Karpas-422 (cell line): ENCODE measurements around the gene P2RY6. TPM values are rescaled to one million over a fixed set of nuclear protein-coding genes. Genes with fewer than 3 reads are reported as not detected.

ENCODE experiments used
- DNase-seq: peaks from one replicate; pipeline ENCODE4 v3.0.0-alpha.2; 2015
- H2AFZ ChIP-seq: fragments of 200-600 bp; sonication (generic); 2 replicates; pipeline ENCODE4 v1.6.1; 2014; ENCODE audit warnings: antibody characterized with exemption, low read length, mixed read lengths
- H3K27ac ChIP-seq: fragments of 200-600 bp; sonication (generic); 2 replicates; pipeline ENCODE4 v1.5.1; 2014; ENCODE audit warnings: mild to moderate bottlenecking, low read length, moderate library complexity
- H3K27me3 ChIP-seq: fragments of 200-600 bp; sonication (generic); 2 replicates; pipeline ENCODE4 v1.6.1; 2014; ENCODE audit warnings: low read length, mixed read lengths
- H3K36me3 ChIP-seq: fragments of 200-600 bp; sonication (generic); 2 replicates; pipeline ENCODE4 v1.6.1; 2014; ENCODE audit warnings: low read length, mixed read lengths; ENCODE audit not compliant: insufficient read depth
- H3K4me1 ChIP-seq: fragments of 200-600 bp; sonication (generic); 2 replicates; pipeline ENCODE4 v1.6.1; 2014; ENCODE audit warnings: mild to moderate bottlenecking, low read length, mixed read lengths
- H3K4me2 ChIP-seq: fragments of 200-600 bp; sonication (generic); 2 replicates; pipeline ENCODE4 v1.6.1; 2014; ENCODE audit warnings: low read length, low read depth, mild to moderate bottlenecking; ENCODE audit not compliant: poor library complexity, severe bottlenecking
- H3K4me3 ChIP-seq: fragments of 200-600 bp; sonication (generic); 2 replicates; pipeline ENCODE4 v1.5.1; 2014; ENCODE audit warnings: mild to moderate bottlenecking, antibody characterized with exemption, low read length, mixed read lengths
- H3K79me2 ChIP-seq: fragments of 200-600 bp; sonication (generic); 2 replicates; pipeline ENCODE4 v1.6.1; 2014; ENCODE audit warnings: mild to moderate bottlenecking, low read length, mixed read lengths
- H3K9ac ChIP-seq: fragments of 200-600 bp; sonication (generic); 2 replicates; pipeline ENCODE4 v1.6.0; 2014; ENCODE audit warnings: low read length
- H3K9me2 ChIP-seq: fragments of 200-600 bp; sonication (generic), shearing (Covaris generic); replicated peaks from 2 replicates; pipeline ENCODE4 v1.6.0; 2014; ENCODE audit warnings: mild to moderate bottlenecking, low read length, moderate library complexity; ENCODE audit not compliant: insufficient read depth
- H3K9me3 ChIP-seq: fragments of 300-700, 200-600 bp; sonication (generic); 2 replicates; pipeline ENCODE4 v1.6.1; 2014; ENCODE audit warnings: low read length, mixed read lengths
- H4K20me1 ChIP-seq: fragments of 200-600 bp; sonication (generic); 2 replicates; pipeline ENCODE4 v1.6.1; 2014; ENCODE audit warnings: mild to moderate bottlenecking, antibody characterized with exemption, low read length, low read depth; ENCODE audit not compliant: insufficient read depth
- total RNA-seq: library from RNA; depleted of rRNA; stranded (reverse); fragments of >200 nt; shearing (Covaris generic); gene quantifications from 2 replicates; pipeline ENCODE4 v1.2.3, GENCODE V29; 2014; ENCODE audit warnings: low replicate concordance

P2RY6 gene
- total RNA-seq, 1 experiment from 2014 or later: not detected

DNA sequence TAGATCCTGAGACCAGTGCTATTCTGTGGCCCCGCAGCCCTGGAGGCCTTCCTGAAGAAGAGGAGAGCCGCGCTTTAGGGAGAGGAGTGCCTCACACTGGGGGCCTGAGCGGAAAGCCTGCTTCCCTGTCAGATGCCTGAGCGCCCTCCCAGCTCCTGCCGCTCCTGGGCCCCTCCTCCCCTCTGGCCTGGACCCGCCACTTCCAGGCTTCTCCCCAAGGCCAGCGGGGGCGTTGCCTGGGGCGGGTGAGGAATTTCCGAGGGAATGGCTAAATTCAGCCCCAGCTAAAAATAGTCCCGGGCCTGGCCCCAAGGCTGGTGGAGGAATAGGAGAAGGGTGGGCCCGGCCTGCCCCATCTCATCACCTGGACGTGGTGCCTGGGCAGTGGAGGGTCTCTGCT lies 51.3 kb downstream of the P2RY6 start:
- Histone ChIP-seq H3K4me2 (no peak overlapping the region), H3K4me3 (no peak overlapping the region), H3K9me2 (no peaks in the 10 kb centered on the region), H3K79me2 (no peaks in the 10 kb centered on the region), H3K27ac (no peak overlapping the region), H3K27me3 (no peaks in the 10 kb centered on the region), H3K9me3 (no peaks in the 10 kb centered on the region), H3K36me3 (no peaks in the 10 kb centered on the region), H4K20me1 (no peaks in the 10 kb centered on the region), H2AFZ (no peak overlapping the region), H3K4me1 (peaks cover 24% of the 10 kb centered on the region), H3K9ac (no peak overlapping the region)
- DNase-seq: no peak

DNA sequence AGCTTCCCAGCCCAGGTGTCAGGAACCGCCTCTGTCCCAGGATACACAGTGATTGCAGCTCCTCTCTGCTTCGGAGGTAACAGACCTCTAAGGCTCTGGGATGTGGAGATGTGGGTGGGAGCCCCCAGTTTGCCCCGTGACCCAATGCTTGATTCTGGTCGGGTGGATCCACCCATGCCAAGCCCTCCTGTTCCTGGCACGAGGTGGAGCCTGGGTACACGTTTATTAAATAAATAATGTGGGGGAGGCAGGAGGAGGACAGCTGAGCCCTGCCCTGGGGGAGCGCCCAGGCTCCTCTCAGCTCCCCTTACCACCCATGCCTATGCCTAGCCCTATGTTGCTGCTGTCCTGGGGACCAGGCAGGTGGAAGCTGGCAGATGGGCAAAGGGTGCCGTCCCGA lies 52.0 kb downstream of the P2RY6 start:
- no peak overlapping the region for H3K9ac ChIP-seq
- peaks cover 24% of the 10 kb centered on the region for H3K4me1 ChIP-seq

DNA sequence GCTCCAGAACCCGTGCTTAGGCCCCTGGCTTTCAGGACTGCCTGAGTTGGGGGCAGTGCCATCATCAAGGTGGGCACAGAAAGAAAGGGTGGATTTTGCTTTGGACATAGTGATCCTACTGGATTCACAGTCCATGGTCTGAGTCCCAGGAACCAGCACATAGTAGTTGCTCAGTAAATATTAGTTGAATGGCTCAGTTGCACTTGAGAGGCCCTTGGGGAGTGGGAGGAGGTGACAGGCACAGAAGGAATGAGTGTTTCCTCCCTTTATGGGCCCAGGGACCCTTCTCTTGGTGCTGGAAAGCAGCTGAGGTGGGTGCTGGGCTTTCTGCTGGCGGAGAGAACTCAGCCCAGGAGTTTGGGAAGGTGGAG lies 52.5 kb downstream of the P2RY6 start:
- Histone ChIP-seq H3K4me1 (peaks cover 24% of the 10 kb centered on the region), H4K20me1 (no peaks in the 10 kb centered on the region), H3K9ac (no peak overlapping the region), H3K4me3 (no peak overlapping the region), H3K27me3 (no peaks in the 10 kb centered on the region), H3K4me2 (no peak overlapping the region), H3K36me3 (no peaks in the 10 kb centered on the region), H3K79me2 (no peaks in the 10 kb centered on the region), H2AFZ (no peak overlapping the region), H3K9me2 (no peaks in the 10 kb centered on the region), H3K27ac (no peak overlapping the region), H3K9me3 (no peaks in the 10 kb centered on the region)
- no peak for DNase-seq

More for the DNA sequence above, 52.0 kb downstream of the P2RY6 start:
- no peak overlapping the region for H3K4me2 ChIP-seq
- no peaks in the 10 kb centered on the region for H4K20me1 ChIP-seq
- no peaks in the 10 kb centered on the region for H3K9me2 ChIP-seq
- H3K27ac ChIP-seq: no peak overlapping the region
- H2AFZ ChIP-seq: no peak overlapping the region
- DNase-seq: no peak
- no peaks in the 10 kb centered on the region for H3K9me3 ChIP-seq
- H3K36me3 ChIP-seq: no peaks in the 10 kb centered on the region
- no peak overlapping the region for H3K4me3 ChIP-seq
- H3K79me2 ChIP-seq: no peaks in the 10 kb centered on the region
- no peaks in the 10 kb centered on the region for H3K27me3 ChIP-seq

DNA sequence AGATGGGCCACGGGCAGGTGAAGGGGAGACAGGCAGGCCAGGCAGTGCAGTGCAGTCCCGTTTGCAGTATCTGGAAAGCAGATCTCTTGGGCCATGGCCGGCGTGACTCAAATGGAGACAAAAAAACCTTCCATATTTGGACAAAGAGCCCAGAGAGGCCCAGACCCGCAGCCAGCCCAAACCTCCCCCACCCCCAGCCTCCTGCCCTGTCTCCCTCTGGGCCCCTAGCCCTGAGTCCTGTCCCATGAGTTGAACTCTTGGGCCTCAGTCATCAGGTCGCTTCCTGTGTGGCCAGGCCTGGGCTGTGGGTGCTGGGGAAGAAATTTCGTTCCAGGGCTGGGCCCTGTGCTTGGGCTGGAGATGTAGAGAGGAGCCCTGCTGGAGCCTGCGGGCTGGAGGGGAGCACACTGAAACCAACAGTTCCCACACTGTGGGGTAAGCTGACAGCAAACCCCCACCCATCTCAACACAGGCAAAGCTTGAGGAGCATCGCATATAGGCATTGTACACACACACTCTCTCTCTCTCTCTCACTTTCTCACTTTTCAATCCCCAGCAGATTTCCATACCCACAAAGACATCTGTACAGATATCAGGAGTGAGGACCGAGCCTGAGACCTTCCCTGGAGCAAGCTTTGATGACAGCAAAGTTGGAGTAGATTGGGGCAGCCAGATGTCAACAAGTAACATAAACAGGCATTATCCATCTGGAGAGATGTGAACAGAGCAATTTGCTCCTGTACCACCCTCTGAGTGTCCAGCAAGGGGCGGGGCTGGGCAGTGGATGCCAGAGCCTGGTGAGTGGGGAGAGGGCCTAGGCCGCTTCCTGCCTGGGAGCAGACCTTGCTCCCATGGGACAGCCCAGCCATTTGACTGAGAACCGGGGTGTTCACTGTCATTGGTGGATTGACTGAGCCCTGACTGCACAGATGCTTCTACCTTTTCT lies 53.2 kb downstream of the P2RY6 start:
- Histone ChIP-seq H3K4me3 (no peak overlapping the region), H3K27ac (no peak overlapping the region), H3K9me2 (no peaks in the 10 kb centered on the region), H3K27me3 (no peaks in the 10 kb centered on the region), H4K20me1 (no peaks in the 10 kb centered on the region), H3K9me3 (no peaks in the 10 kb centered on the region), H3K9ac (peak overlapping the region; percentile 6; the same call in 1 of the 2 replicates), H3K4me1 (peaks cover 24% of the 10 kb centered on the region), H3K79me2 (no peaks in the 10 kb centered on the region), H3K36me3 (no peaks in the 10 kb centered on the region), H3K4me2 (no peak overlapping the region), H2AFZ (no peak overlapping the region)
- peak; percentile 76 for DNase-seq

DNA sequence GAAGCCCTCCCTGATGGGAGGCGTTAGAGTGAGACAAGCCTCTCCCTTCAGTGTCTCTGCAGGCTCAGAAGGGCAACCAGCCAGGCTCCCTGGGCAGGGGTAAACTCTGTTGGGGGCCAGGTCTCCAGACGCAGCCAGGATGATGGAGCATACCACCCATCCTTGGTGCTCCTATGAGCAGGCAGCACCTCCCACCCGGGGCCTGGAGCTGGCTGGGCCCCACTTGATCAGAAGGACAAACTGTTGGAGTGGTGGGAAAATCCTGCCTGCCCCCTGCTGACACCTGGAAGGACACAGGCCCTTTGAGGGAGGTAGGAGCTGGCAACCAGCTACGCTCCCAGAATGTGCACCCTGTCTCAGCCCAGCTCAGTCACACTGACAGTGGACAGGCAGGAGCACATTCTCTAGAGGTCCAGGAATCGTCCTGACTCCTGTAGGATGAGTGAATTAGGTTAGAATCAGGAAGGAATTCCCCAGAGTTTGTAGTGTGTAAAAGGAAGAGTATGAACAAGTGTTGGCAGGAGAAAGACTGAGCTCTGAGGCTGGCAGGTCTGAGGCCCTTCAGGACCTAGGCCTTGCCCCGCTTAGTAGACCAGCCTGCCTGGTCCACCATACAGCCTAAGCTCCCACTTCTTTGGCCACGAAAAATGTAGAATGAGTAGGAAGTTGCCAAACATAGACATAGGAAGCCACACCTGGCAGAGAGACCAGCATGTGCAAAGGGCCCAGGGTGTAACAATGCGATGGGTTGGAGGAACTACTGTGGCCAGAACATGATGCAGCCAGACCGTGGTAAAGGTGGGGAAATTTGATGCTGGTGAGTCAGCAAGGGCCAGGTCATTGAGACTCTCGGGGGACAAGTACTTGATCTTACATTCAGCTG lies 55.0 kb downstream of the P2RY6 start:
- H3K27me3 ChIP-seq: no peaks in the 10 kb centered on the region
- DNase-seq: peak; percentile 49
- H3K4me3 ChIP-seq: no peak overlapping the region
- H3K4me1 ChIP-seq: peaks cover 21% of the 10 kb centered on the region
- H3K36me3 ChIP-seq: no peaks in the 10 kb centered on the region
- H3K4me2 ChIP-seq: no peak overlapping the region
- no peak overlapping the region for H3K27ac ChIP-seq
- no peaks in the 10 kb centered on the region for H4K20me1 ChIP-seq
- H3K79me2 ChIP-seq: no peaks in the 10 kb centered on the region
- H2AFZ ChIP-seq: no peak overlapping the region
- H3K9ac ChIP-seq: no peak overlapping the region
- H3K9me2 ChIP-seq: no peaks in the 10 kb centered on the region
- no peaks in the 10 kb centered on the region for H3K9me3 ChIP-seq

DNA sequence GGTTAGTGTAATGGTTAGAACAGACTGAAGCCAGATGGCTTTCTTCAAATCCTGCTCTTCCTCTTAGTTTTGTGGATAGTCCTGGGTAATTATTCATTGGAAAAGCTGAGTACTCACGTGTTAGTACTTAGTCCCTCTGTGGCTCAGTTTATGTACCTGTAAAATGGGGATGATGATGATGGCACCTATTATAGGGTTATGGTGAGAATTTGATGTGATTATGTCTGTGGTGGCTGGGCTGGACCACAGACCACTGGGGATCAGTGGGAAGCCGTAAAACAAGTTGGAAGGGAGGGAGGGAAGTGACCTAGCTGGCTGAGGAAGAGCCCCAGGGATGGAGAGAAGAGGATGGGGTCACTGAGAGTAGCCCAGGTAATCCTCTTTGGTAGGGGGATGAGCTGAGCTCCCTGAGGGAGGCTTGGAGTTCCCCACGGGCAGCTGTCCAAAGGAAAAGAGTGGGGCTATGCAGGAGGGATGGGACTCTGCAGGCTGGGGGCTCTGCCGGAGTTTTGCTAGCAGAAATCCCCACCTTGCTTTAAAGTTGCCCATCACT lies 55.8 kb downstream of the P2RY6 start:
- Histone ChIP-seq H3K9me3 (no peaks in the 10 kb centered on the region), H3K27me3 (no peaks in the 10 kb centered on the region), H3K36me3 (no peaks in the 10 kb centered on the region), H3K9ac (no peak overlapping the region), H3K27ac (no peak overlapping the region), H3K9me2 (no peaks in the 10 kb centered on the region), H3K4me2 (no peak overlapping the region), H3K4me1 (peaks cover 21% of the 10 kb centered on the region), H2AFZ (no peak overlapping the region), H3K4me3 (no peak overlapping the region), H4K20me1 (no peaks in the 10 kb centered on the region), H3K79me2 (no peaks in the 10 kb centered on the region)
- DNase-seq: no peak

DNA sequence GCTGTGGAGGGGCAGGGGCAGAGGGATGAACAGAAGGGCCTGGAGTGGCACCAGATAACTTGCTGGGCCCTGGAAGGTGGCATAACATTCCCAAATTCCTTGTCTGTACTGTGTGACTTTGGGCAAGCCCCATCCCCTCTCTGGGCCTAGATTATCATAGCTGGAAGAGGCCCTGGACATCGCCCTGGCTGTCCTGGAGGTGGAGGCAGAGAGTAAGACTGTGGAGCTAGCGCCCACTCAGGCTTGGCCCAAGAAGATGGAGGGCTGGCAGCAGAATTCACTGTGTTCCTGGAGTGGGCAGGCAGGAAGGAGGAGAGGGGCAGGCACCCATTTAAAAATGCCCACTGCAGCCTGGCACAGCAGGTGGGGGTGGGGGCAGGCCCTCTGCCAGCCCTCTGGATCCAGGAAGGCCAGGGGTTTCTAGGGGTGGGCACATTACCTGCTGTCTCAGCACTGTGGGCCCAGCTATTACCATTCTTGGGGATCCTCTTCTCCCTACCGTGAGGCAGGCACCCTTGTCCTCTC lies 58.5 kb downstream of the P2RY6 start:
- H3K36me3 ChIP-seq: no peaks in the 10 kb centered on the region
- no peaks in the 10 kb centered on the region for H3K79me2 ChIP-seq
- H3K4me2 ChIP-seq: no peak overlapping the region
- no peaks in the 10 kb centered on the region for H3K9me3 ChIP-seq
- H4K20me1 ChIP-seq: no peaks in the 10 kb centered on the region
- peaks cover 18% of the 10 kb centered on the region for H3K4me1 ChIP-seq
- H3K9ac ChIP-seq: no peak overlapping the region
- no peak for DNase-seq
- H3K4me3 ChIP-seq: no peak overlapping the region
- no peak overlapping the region for H3K27ac ChIP-seq
- H3K27me3 ChIP-seq: no peaks in the 10 kb centered on the region
- no peaks in the 10 kb centered on the region for H3K9me2 ChIP-seq
- no peak overlapping the region for H2AFZ ChIP-seq
